ENCODE results near the gene ARID2.

The ARID2 gene

GRCh38 chr12:45827974-45828373, 98.5 kb downstream of the ARID2 start:
- H3K4me3 ChIP-seq (ENCODE audit: low read depth, low read length) = no peak overlapping the region
- TF ChIP-seq CTCF (IDR thresholded peaks at IDR 0.05; ENCODE audit: low read depth, low read length, missing control alignments) = no peak
- no peak for DNase-seq (ENCODE audit: low read depth)
- in situ Hi-C loops (cut with HindIII; ENCODE audit: low sequenced_read_pairs) = no loop called here

- TF ChIP-seq CTCF (IDR thresholded peaks at IDR 0.05; ENCODE audit: low read depth, low read length, missing control alignments) = no peak
- in situ Hi-C loops (cut with HindIII; ENCODE audit: low sequenced_read_pairs) = no loop called here
- H3K4me3 ChIP-seq (ENCODE audit: low read depth, low read length) = no peak overlapping the region
- no peak for DNase-seq (ENCODE audit: low read depth)
Observed at GRCh38 chr12:45828402-45828801, 98.9 kb downstream of the ARID2 start.

- in situ Hi-C loops (cut with HindIII; ENCODE audit: low sequenced_read_pairs) = no loop called here
- no peak for TF ChIP-seq CTCF (IDR thresholded peaks at IDR 0.05; ENCODE audit: low read depth, low read length, missing control alignments)
- DNase-seq (ENCODE audit: low read depth) = no peak
- no peak overlapping the region for H3K4me3 ChIP-seq (ENCODE audit: low read depth, low read length)
Observed at GRCh38 chr12:45831590-45831989, 102.1 kb downstream of the ARID2 start.

GRCh38 chr12:45833401-45833800, 103.9 kb downstream of the ARID2 start:
- H3K4me3 ChIP-seq (ENCODE audit: low read depth, low read length) = no peak overlapping the region
- in situ Hi-C loops (cut with HindIII; ENCODE audit: low sequenced_read_pairs) = no loop called here
- TF ChIP-seq CTCF (IDR thresholded peaks at IDR 0.05; ENCODE audit: low read depth, low read length, missing control alignments) = no peak
- DNase-seq (ENCODE audit: low read depth) = no peak

- H3K4me3 ChIP-seq (ENCODE audit: low read depth, low read length) = no peak overlapping the region
- no peak for TF ChIP-seq CTCF (IDR thresholded peaks at IDR 0.05; ENCODE audit: low read depth, low read length, missing control alignments)
- in situ Hi-C loops (cut with HindIII; ENCODE audit: low sequenced_read_pairs) = no loop called here
- no peak for DNase-seq (ENCODE audit: low read depth)
Observed at GRCh38 chr12:45834809-45835208, 105.3 kb downstream of the ARID2 start.

- no peak overlapping the region for H3K4me3 ChIP-seq (ENCODE audit: low read depth, low read length)
- DNase-seq (ENCODE audit: low read depth) = no peak
- no peak for TF ChIP-seq CTCF (IDR thresholded peaks at IDR 0.05; ENCODE audit: low read depth, low read length, missing control alignments)
- in situ Hi-C loops (cut with HindIII; ENCODE audit: low sequenced_read_pairs) = no loop called here
Observed at GRCh38 chr12:45839917-45840316, 110.4 kb downstream of the ARID2 start.

GRCh38 chr12:45849289-45849688, 119.8 kb downstream of the ARID2 start:
- no peak for TF ChIP-seq CTCF (IDR thresholded peaks at IDR 0.05; ENCODE audit: low read depth, low read length, missing control alignments)
- DNase-seq (ENCODE audit: low read depth) = no peak
- in situ Hi-C loops (cut with HindIII; ENCODE audit: low sequenced_read_pairs) = no loop called here
- H3K4me3 ChIP-seq (ENCODE audit: low read depth, low read length) = no peak overlapping the region

Measured in astrocyte of the cerebellum (primary cell).